IMR-90 (cell line): ENCODE results near the gene TMEM53. TPM values are rescaled to one million over a fixed set of nuclear protein-coding genes. Genes with fewer than 3 reads are reported as not detected.

Source experiments
- ATAC-seq: fragments of 200-7000 bp; cut with Tn5 transposase; 2 replicates; pipeline ENCODE4 v1.9.1; 2020; ENCODE audit warnings: low read depth, mild to moderate bottlenecking, moderate library complexity
- BruUV-seq: library from RNA; stranded (reverse); fragments of 400-500 nt; replicated peaks from 2 replicates; lab custom pipeline; 2021; lab: Mats Ljungman, UMichigan
- CTCF ChIA-PET: fragments of 300-600 bp; formaldehyde crosslinking; extraction: SDS; loops from one replicate; lab custom pipeline; 2021; ENCODE audit warnings: antibody characterized with exemption; lab: Yijun Ruan, JAX
- POLR2A ChIA-PET: fragments of 300-600 bp; sonication (Branson Sonifier 250); formaldehyde crosslinking; loops from one replicate; lab custom pipeline; 2022; ENCODE audit warnings: antibody characterized with exemption; ENCODE audit not compliant: unreplicated experiment; lab: Charles Lee
- DNase-seq: peaks from one replicate; pipeline ENCODE4 v3.0.0; 2013
- H2AFZ ChIP-seq: replicated peaks from 2 replicates; pipeline ENCODE3; 2013; ENCODE audit warnings: low read length, mild to moderate bottlenecking; ENCODE audit not compliant: poor library complexity
- H2AK5ac ChIP-seq: 2 replicates; pipeline ENCODE4 v1.6.1; 2013; ENCODE audit warnings: low read depth, low read length, inconsistent platforms
- H2AK9ac ChIP-seq: replicated peaks from 2 replicates; pipeline ENCODE3; 2013; ENCODE audit warnings: mild to moderate bottlenecking, low read depth, low read length, moderate library complexity; ENCODE audit not compliant: poor library complexity
- H2BK120ac ChIP-seq: 2 replicates; pipeline ENCODE4 v1.6.1; 2013; ENCODE audit warnings: low read depth, low read length, inconsistent platforms
- H2BK15ac ChIP-seq: 3 replicates; pipeline ENCODE4 v1.6.1; 2013; ENCODE audit warnings: low read depth, low read length, inconsistent platforms
- H2BK20ac ChIP-seq: 2 replicates; pipeline ENCODE4 v1.6.1; 2013; ENCODE audit warnings: low read depth, mild to moderate bottlenecking, inconsistent platforms, low read length, moderate library complexity
- H2BK5ac ChIP-seq: 2 replicates; pipeline ENCODE4 v1.6.1; 2013; ENCODE audit warnings: mild to moderate bottlenecking, low read depth, low read length, inconsistent platforms; ENCODE audit not compliant: poor library complexity, severe bottlenecking
- H3K14ac ChIP-seq: replicated peaks from 2 replicates; pipeline ENCODE4 v1.6.1; 2013; ENCODE audit warnings: low read depth, low read length, inconsistent platforms
- H3K18ac ChIP-seq: 2 replicates; pipeline ENCODE4 v1.6.1; 2013; ENCODE audit warnings: low read depth, low read length, control low read depth
- H3K23ac ChIP-seq: 2 replicates; pipeline ENCODE4 v1.6.1; 2013; ENCODE audit warnings: low read depth, low read length, inconsistent platforms
- H3K27ac ChIP-seq: 2 replicates; pipeline ENCODE4 v1.5.1; 2013; ENCODE audit warnings: mild to moderate bottlenecking, control low read depth, low read length; ENCODE audit not compliant: insufficient read depth
- H3K27me3 ChIP-seq: 2 replicates; pipeline ENCODE4 v1.6.1; 2013; ENCODE audit warnings: low read length; ENCODE audit not compliant: control insufficient read depth, insufficient read depth
- H3K36me3 ChIP-seq: 2 replicates; pipeline ENCODE4 v1.6.1; 2013; ENCODE audit warnings: low read length, mixed read lengths; ENCODE audit not compliant: control insufficient read depth, insufficient read depth
- H3K4ac ChIP-seq: 2 replicates; pipeline ENCODE4 v1.6.1; 2013; ENCODE audit warnings: low read depth, low read length, inconsistent platforms
- H3K4me1 ChIP-seq: 2 replicates; pipeline ENCODE4 v1.6.1; 2013; ENCODE audit warnings: low read length, mixed read lengths; ENCODE audit not compliant: control insufficient read depth, insufficient read depth
- H3K4me2 ChIP-seq: 2 replicates; pipeline ENCODE4 v1.6.1; 2013; ENCODE audit warnings: low read depth, mild to moderate bottlenecking, control low read depth, low read length, moderate library complexity
- H3K4me3 ChIP-seq: 2 replicates; pipeline ENCODE4 v1.5.1; 2013; ENCODE audit warnings: low read depth, mild to moderate bottlenecking, control low read depth, low read length, moderate library complexity; ENCODE audit not compliant: insufficient read depth
- H3K56ac ChIP-seq: 2 replicates; pipeline ENCODE4 v1.6.1; 2013; ENCODE audit warnings: low read length, inconsistent platforms; ENCODE audit not compliant: insufficient read depth; ENCODE audit errors: extremely low read depth
- H3K79me1 ChIP-seq, 2 experiments: 2 replicates each; pipeline ENCODE4 v1.6.1; 2013; ENCODE audit warnings: low read length in 2 of 2, inconsistent platforms in 1 of 2, low read depth in 1 of 2
- H3K9ac ChIP-seq: 2 replicates; pipeline ENCODE4 v1.6.1; 2013; ENCODE audit warnings: low read depth, low read length, control low read depth
- H3K9me1 ChIP-seq: 2 replicates; pipeline ENCODE4 v1.6.1; 2013; ENCODE audit warnings: low read length, inconsistent platforms; ENCODE audit not compliant: insufficient read depth
- H3K9me3 ChIP-seq: 2 replicates; pipeline ENCODE4 v1.6.1; 2013; ENCODE audit warnings: low read length; ENCODE audit not compliant: control insufficient read depth, insufficient read depth
- H4K20me1 ChIP-seq: 2 replicates; pipeline ENCODE4 v1.6.1; 2013; ENCODE audit warnings: low read length, inconsistent platforms; ENCODE audit not compliant: insufficient read depth
- H4K5ac ChIP-seq: 2 replicates; pipeline ENCODE4 v1.6.1; 2013; ENCODE audit warnings: mild to moderate bottlenecking, low read depth, low read length, control low read depth
- H4K8ac ChIP-seq, 2 experiments: 2 replicates each; pipeline ENCODE4 v1.6.1; 2013; ENCODE audit warnings: low read depth in 2 of 2, low read length in 2 of 2, control low read depth in 1 of 2, inconsistent platforms in 1 of 2
- H4K91ac ChIP-seq: 2 replicates; pipeline ENCODE4 v1.6.1; 2013; ENCODE audit warnings: low read depth, low read length, inconsistent platforms; ENCODE audit not compliant: insufficient read depth
- BHLHE40 ChIP-seq: fragments of 150-350 bp; IDR thresholded peaks from 2 replicates; pipeline ENCODE4 v1.6.1; 2016; ENCODE audit warnings: mild to moderate bottlenecking, low read depth, low read length
- CHD1 ChIP-seq: IDR thresholded peaks from 2 replicates; pipeline ENCODE4 v1.6.1; 2012; ENCODE audit warnings: low read depth, low read length, improper control_type of control experiment
- FOS ChIP-seq: fragments of 150-350 bp; IDR thresholded peaks from 2 replicates; pipeline ENCODE4 v1.6.1; 2016; ENCODE audit warnings: low read depth, low read length
- MAFK ChIP-seq: IDR thresholded peaks from 2 replicates; pipeline ENCODE4 v1.6.1; 2012; ENCODE audit warnings: low read depth, low read length, improper control_type of control experiment
- MXI1 ChIP-seq: IDR thresholded peaks from 2 replicates; pipeline ENCODE4 v1.6.1; 2012; ENCODE audit warnings: low read depth, mild to moderate bottlenecking, low read length, moderate library complexity, borderline replicate concordance
- POLR2A ChIP-seq: IDR thresholded peaks from 2 replicates; pipeline ENCODE4 v1.6.1; 2012; ENCODE audit warnings: mild to moderate bottlenecking, low read depth, low read length
- RAD21 ChIP-seq: IDR thresholded peaks from 2 replicates; pipeline ENCODE4 v1.6.1; 2012; ENCODE audit warnings: low read length, improper control_type of control experiment
- RFX5 ChIP-seq: IDR thresholded peaks from 2 replicates; pipeline ENCODE4 v1.8.0; 2012; ENCODE audit warnings: low read depth, mild to moderate bottlenecking, low read length, moderate library complexity
- WGBS, 2 experiments: methylation state at CpG; one replicate each; pipeline versions ENCODE4 v1.1.5 to v1.1.7; 2013; ENCODE audit warnings: missing lambda C conversion rate in 2 of 2; ENCODE audit not compliant: insufficient read length in 1 of 2; ENCODE audit errors: extremely low coverage in 2 of 2; 5-methylcytosine and 5-hydroxymethylcytosine counted together
- dilution Hi-C: fragments of 300-500 bp; cut with HindIII; formaldehyde crosslinking; loops from one replicate; pipeline ENCODE4 v1.14.3; 2018; ENCODE audit warnings: low sequenced_read_pairs; ENCODE audit not compliant: unreplicated experiment
- in situ Hi-C: fragments of 300-500 bp; cut with MboI; formaldehyde crosslinking; loops from 3 replicates; pipeline ENCODE4 v1.14.3; 2019; ENCODE audit warnings: low sequenced_read_pairs, inconsistent platforms, mixed read lengths
- intact Hi-C: fragments of 100-400 bp; cut with micrococcal nuclease; formaldehyde crosslinking; loops from 2 replicates; pipeline ENCODE4 v1.10.0; 2022
- polyA plus RNA-seq, 3 experiments: library from polyadenylated mRNA; depleted of rRNA; stranded (reverse); fragments of >200 nt; gene quantifications; 2 replicates each; pipeline ENCODE4 v1.2.3, GENCODE V29; 2012; ENCODE audit warnings: low replicate concordance in 1 of 3
- total RNA-seq: library from RNA; depleted of rRNA; stranded (reverse); fragments of >200 nt; gene quantifications from 2 replicates; pipeline ENCODE4 v1.2.3, GENCODE V29; 2012
- TF ChIP-seq, protein P1 (sequence below): conservative IDR thresholded peaks from 2 replicates; pipeline ENCODE4 v1.5.1; 2012; ENCODE audit warnings: mild to moderate bottlenecking, low read depth, low read length, improper control_type of control experiment
- TF ChIP-seq, protein P2 (sequence below): fragments of 150-350 bp; IDR thresholded peaks from 2 replicates; pipeline ENCODE4 v1.6.1; 2017; ENCODE audit warnings: mild to moderate bottlenecking, antibody characterized with exemption, low read length, low read depth

TMEM53 gene
- total and polyA plus RNA-seq, 2 of the 4 experiments (the other 2 are of a cell fraction): 2.7 to 6.3 TPM

DNA sequence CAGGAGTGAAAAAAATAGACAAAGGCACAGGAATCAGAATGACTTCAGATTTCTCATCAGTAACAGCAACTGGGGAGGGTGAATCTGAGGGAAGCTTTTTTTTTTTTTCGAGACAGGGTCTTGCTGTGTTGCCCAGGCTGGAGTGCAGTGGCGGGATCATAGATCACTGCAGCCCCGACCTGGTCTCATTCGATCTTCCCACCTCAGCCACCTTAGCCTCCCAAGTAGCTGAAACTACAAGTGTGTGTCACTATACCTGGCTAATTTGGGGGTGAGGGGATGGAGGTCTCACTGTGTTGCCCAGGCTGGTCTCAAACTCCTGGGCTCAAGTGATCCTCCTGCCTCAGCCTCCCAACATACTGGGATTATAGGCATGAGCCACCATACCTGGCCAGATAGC lies 10.9 kb upstream of the TMEM53 start:
- no peaks in the 10 kb centered on the region for H3K36me3 ChIP-seq
- no peak overlapping the region for H2BK120ac ChIP-seq
- H4K5ac ChIP-seq: no peak overlapping the region
- dilution Hi-C loops (no loop called here), in situ Hi-C loops (no loop called here), intact Hi-C loops (no loop called here)
- peaks cover 12% of the 10 kb centered on the region for H3K27me3 ChIP-seq
- no peak overlapping the region for H3K18ac ChIP-seq
- no TSS peak for BruUV-seq
- H3K9me3 ChIP-seq: no peaks in the 10 kb centered on the region
- H3K4me1 ChIP-seq: no peaks in the 10 kb centered on the region
- no peak overlapping the region for H2BK15ac ChIP-seq
- DNase-seq (no peak), ATAC-seq (no peak)
- H4K8ac ChIP-seq: no peak overlapping the region
- ChIA-PET POLR2A (interaction anchor here (0.6 kb wide), 1 partner anchor 45 kb away, joined by 4 read pairs; no protein-coding TSS in a partner anchor), CTCF (interaction anchor here (0.7 kb wide), 1 partner anchor 304 kb away, joined by 3 read pairs; no protein-coding TSS in a partner anchor)
- WGBS, 2 experiments: no CpG with 5 or more reads among the region's 4 CpGs
- no peak overlapping the region for H3K56ac ChIP-seq
- no peaks in the 10 kb centered on the region for H3K79me1 ChIP-seq
- no peak overlapping the region for H3K27ac ChIP-seq
- no peak overlapping the region for H2AFZ ChIP-seq
- no peak overlapping the region for H2BK20ac ChIP-seq
- no peak overlapping the region for H3K4me2 ChIP-seq
- H2AK9ac ChIP-seq: no peak overlapping the region
- H3K4me3 ChIP-seq: no peak overlapping the region
- no peak overlapping the region for H2AK5ac ChIP-seq
- no peak overlapping the region for H3K23ac ChIP-seq
- H4K20me1 ChIP-seq: no peaks in the 10 kb centered on the region
- H3K9ac ChIP-seq: no peak overlapping the region
- TF ChIP-seq MAFK: no peak
- TF ChIP-seq, protein P1, sequence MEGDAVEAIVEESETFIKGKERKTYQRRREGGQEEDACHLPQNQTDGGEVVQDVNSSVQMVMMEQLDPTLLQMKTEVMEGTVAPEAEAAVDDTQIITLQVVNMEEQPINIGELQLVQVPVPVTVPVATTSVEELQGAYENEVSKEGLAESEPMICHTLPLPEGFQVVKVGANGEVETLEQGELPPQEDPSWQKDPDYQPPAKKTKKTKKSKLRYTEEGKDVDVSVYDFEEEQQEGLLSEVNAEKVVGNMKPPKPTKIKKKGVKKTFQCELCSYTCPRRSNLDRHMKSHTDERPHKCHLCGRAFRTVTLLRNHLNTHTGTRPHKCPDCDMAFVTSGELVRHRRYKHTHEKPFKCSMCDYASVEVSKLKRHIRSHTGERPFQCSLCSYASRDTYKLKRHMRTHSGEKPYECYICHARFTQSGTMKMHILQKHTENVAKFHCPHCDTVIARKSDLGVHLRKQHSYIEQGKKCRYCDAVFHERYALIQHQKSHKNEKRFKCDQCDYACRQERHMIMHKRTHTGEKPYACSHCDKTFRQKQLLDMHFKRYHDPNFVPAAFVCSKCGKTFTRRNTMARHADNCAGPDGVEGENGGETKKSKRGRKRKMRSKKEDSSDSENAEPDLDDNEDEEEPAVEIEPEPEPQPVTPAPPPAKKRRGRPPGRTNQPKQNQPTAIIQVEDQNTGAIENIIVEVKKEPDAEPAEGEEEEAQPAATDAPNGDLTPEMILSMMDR: no peak
- TF ChIP-seq MXI1: no peak
- TF ChIP-seq BHLHE40: no peak
- no peak for TF ChIP-seq RAD21
- TF ChIP-seq RFX5: no peak
- TF ChIP-seq POLR2A: no peak
- TF ChIP-seq FOS: no peak
- no peak for TF ChIP-seq CHD1
- TF ChIP-seq, protein P2, sequence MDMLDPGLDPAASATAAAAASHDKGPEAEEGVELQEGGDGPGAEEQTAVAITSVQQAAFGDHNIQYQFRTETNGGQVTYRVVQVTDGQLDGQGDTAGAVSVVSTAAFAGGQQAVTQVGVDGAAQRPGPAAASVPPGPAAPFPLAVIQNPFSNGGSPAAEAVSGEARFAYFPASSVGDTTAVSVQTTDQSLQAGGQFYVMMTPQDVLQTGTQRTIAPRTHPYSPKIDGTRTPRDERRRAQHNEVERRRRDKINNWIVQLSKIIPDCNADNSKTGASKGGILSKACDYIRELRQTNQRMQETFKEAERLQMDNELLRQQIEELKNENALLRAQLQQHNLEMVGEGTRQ: no peak
- H3K4ac ChIP-seq: no peak overlapping the region
- H3K9me1 ChIP-seq: no peaks in the 10 kb centered on the region
- H3K14ac ChIP-seq: no peak overlapping the region
- H4K91ac ChIP-seq: no peak overlapping the region
- no peak overlapping the region for H2BK5ac ChIP-seq
